H9 (cell line): ENCODE data around the gene BCL7B. TPM values are rescaled to one million over a fixed set of nuclear protein-coding genes. Genes with fewer than 3 reads are reported as not detected.
A peak's percentile ranks its signal among the peaks of the same experiment; 100 is the strongest.

Experiments
- DNase-seq: peaks from one replicate; pipeline ENCODE4 v3.0.0-alpha.2; 2017
- H2AFZ ChIP-seq: one replicate; pipeline ENCODE4 v1.6.1; 2013; ENCODE audit warnings: mild to moderate bottlenecking, low read length, control low read depth, moderate library complexity
- H2AK5ac ChIP-seq: 2 replicates; pipeline ENCODE4 v1.6.1; 2013; ENCODE audit warnings: low read length, control low read depth, mixed read lengths; ENCODE audit not compliant: insufficient read length
- H2BK120ac ChIP-seq: one replicate; pipeline ENCODE4 v1.6.1; 2013; ENCODE audit warnings: low read depth, mild to moderate bottlenecking, low read length, control low read depth, inconsistent platforms; ENCODE audit not compliant: poor library complexity, severe bottlenecking
- H2BK12ac ChIP-seq: 2 replicates; pipeline ENCODE4 v1.6.1; 2013; ENCODE audit warnings: low read length, control low read depth, mixed read lengths, low read depth; ENCODE audit not compliant: insufficient read length
- H2BK15ac ChIP-seq: 2 replicates; pipeline ENCODE4 v1.6.1; 2013; ENCODE audit warnings: low read depth, low read length, control low read depth
- H2BK20ac ChIP-seq: one replicate; pipeline ENCODE4 v1.6.1; 2013; ENCODE audit warnings: low read depth, mild to moderate bottlenecking, low read length, control low read depth, inconsistent platforms; ENCODE audit not compliant: poor library complexity, severe bottlenecking
- H2BK5ac ChIP-seq: 2 replicates; pipeline ENCODE4 v1.6.1; 2013; ENCODE audit warnings: low read length, control low read depth, mixed read lengths; ENCODE audit not compliant: insufficient read length
- H3K14ac ChIP-seq: 2 replicates; pipeline ENCODE4 v1.6.1; 2013; ENCODE audit warnings: low read length, control low read depth; ENCODE audit not compliant: insufficient read depth
- H3K18ac ChIP-seq: 2 replicates; pipeline ENCODE4 v1.6.1; 2013; ENCODE audit warnings: low read depth, mild to moderate bottlenecking, mixed read lengths, low read length, control low read depth; ENCODE audit not compliant: insufficient read length
- H3K23ac ChIP-seq: 2 replicates; pipeline ENCODE4 v1.6.1; 2013; ENCODE audit warnings: low read length, control low read depth, mixed read lengths, low read depth; ENCODE audit not compliant: insufficient read length
- H3K23me2 ChIP-seq: 2 replicates; pipeline ENCODE4 v1.6.1; 2013; ENCODE audit warnings: low read depth, mild to moderate bottlenecking, mixed read lengths, low read length, control low read depth; ENCODE audit not compliant: insufficient read length, poor library complexity, severe bottlenecking
- H3K27ac ChIP-seq: 2 replicates; pipeline ENCODE4 v1.5.1; 2013; ENCODE audit warnings: low read length, control low read depth, mixed read lengths, low read depth; ENCODE audit not compliant: insufficient read length
- H3K27me3 ChIP-seq: 2 replicates; pipeline ENCODE4 v1.6.1; 2013; ENCODE audit warnings: low read length, control low read depth, inconsistent platforms; ENCODE audit not compliant: insufficient read depth
- H3K4ac ChIP-seq: 2 replicates; pipeline ENCODE4 v1.6.1; 2013; ENCODE audit warnings: low read depth, mild to moderate bottlenecking, control low read depth, inconsistent platforms, low read length, moderate library complexity
- H3K4me1 ChIP-seq: 2 replicates; pipeline ENCODE4 v1.6.1; 2013; ENCODE audit warnings: low read length, control low read depth, inconsistent platforms; ENCODE audit not compliant: insufficient read depth
- H3K4me2 ChIP-seq: 2 replicates; pipeline ENCODE4 v1.6.1; 2013; ENCODE audit warnings: low read length, control low read depth, mixed read lengths; ENCODE audit not compliant: insufficient read length, insufficient read depth
- H3K56ac ChIP-seq: 2 replicates; pipeline ENCODE4 v1.6.1; 2013; ENCODE audit warnings: low read depth, mild to moderate bottlenecking, mixed read lengths, low read length, control low read depth; ENCODE audit not compliant: insufficient read length
- H3K79me1 ChIP-seq: 2 replicates; pipeline ENCODE4 v1.6.1; 2013; ENCODE audit warnings: low read depth, mild to moderate bottlenecking, moderate library complexity, low read length, control low read depth, inconsistent platforms; ENCODE audit not compliant: insufficient read depth, poor library complexity, severe bottlenecking
- H3K79me2 ChIP-seq: 2 replicates; pipeline ENCODE4 v1.6.1; 2013; ENCODE audit warnings: low read length, control low read depth, inconsistent platforms; ENCODE audit not compliant: insufficient read depth
- H3K9ac ChIP-seq: 2 replicates; pipeline ENCODE4 v1.6.1; 2013; ENCODE audit warnings: low read length, control low read depth, mixed read lengths; ENCODE audit not compliant: insufficient read length; ENCODE audit errors: extremely low read depth
- H3K9me3 ChIP-seq: one replicate; pipeline ENCODE4 v1.6.1; 2013; ENCODE audit warnings: low read depth, low read length, inconsistent platforms; ENCODE audit not compliant: control insufficient read depth
- H3T11ph ChIP-seq: one replicate; pipeline ENCODE4 v1.6.1; 2013; ENCODE audit warnings: mild to moderate bottlenecking, low read length, control low read depth, inconsistent platforms
- H4K20me1 ChIP-seq: one replicate; pipeline ENCODE4 v1.6.1; 2013; ENCODE audit not compliant: control insufficient read depth, insufficient read length, insufficient read depth
- H4K5ac ChIP-seq: 2 replicates; pipeline ENCODE4 v1.6.1; 2013; ENCODE audit warnings: low read depth, mild to moderate bottlenecking, mixed read lengths, low read length, control low read depth; ENCODE audit not compliant: insufficient read length
- H4K8ac ChIP-seq: replicated peaks from 2 replicates; pipeline ENCODE4 v1.6.1; 2013; ENCODE audit warnings: low read length, control low read depth, mixed read lengths, low read depth; ENCODE audit not compliant: insufficient read length
- H4K91ac ChIP-seq: 2 replicates; pipeline ENCODE4 v1.6.1; 2013; ENCODE audit warnings: low read depth, mild to moderate bottlenecking, moderate library complexity, mixed read lengths, low read length, control low read depth; ENCODE audit not compliant: insufficient read length
- H3K27ac Mint-ChIP-seq, 3 experiments: 2 replicates in 2 of 3; 3 replicates in 1 of 3; pipeline ENCODE4 v1.8.0; 2020 to 2021; ENCODE audit warnings: mixed read lengths in 3 of 3, mild to moderate bottlenecking in 1 of 3, moderate library complexity in 1 of 3
- H3K27me3 Mint-ChIP-seq: 2 replicates; pipeline ENCODE4 v1.8.0; 2021; ENCODE audit warnings: low read depth, mild to moderate bottlenecking, moderate library complexity, mixed read lengths
- H3K36me3 Mint-ChIP-seq, 3 experiments: 2 replicates in 2 of 3; 3 replicates in 1 of 3; pipeline ENCODE4 v1.8.0; 2020 to 2021; ENCODE audit warnings: low read depth in 3 of 3, mixed read lengths in 3 of 3; ENCODE audit not compliant: insufficient read depth in 1 of 3
- H3K4me1 Mint-ChIP-seq, 2 experiments: 2 replicates each; pipeline ENCODE4 v1.8.0; 2020; ENCODE audit warnings: mixed read lengths in 2 of 2
- H3K4me3 Mint-ChIP-seq, 2 experiments: 2 replicates in 1 of 2; 3 replicates in 1 of 2; pipeline ENCODE4 v1.8.0; 2020 to 2021; ENCODE audit warnings: mild to moderate bottlenecking in 2 of 2, mixed read lengths in 2 of 2, moderate library complexity in 1 of 2
- H3K9me3 Mint-ChIP-seq, 2 experiments: 2 replicates in 1 of 2; 3 replicates in 1 of 2; pipeline ENCODE4 v1.8.0; 2020; ENCODE audit warnings: mild to moderate bottlenecking in 2 of 2, mixed read lengths in 2 of 2, moderate library complexity in 1 of 2
- WGBS: extraction: QIAGEN DNeasy Blood & Tissue Kit; methylation state at CpG from one replicate; pipeline ENCODE4 v1.1.7; 2013; ENCODE audit warnings: missing lambda C conversion rate, low lambda C conversion rate, mixed read lengths; ENCODE audit not compliant: insufficient read length; ENCODE audit errors: extremely low coverage; 5-methylcytosine and 5-hydroxymethylcytosine counted together
- total RNA-seq: library from RNA; stranded (reverse); gene quantifications from 2 replicates; pipeline ENCODE4 v1.2.1, GENCODE V29; 2021
- TF ChIP-seq, protein P1 (sequence below): fragments of 200-600 bp; sonication (generic); conservative IDR thresholded peaks from 3 replicates; pipeline ENCODE4 v1.8.0; 2021; ENCODE audit warnings: antibody characterized with exemption, mild to moderate bottlenecking

The BCL7B gene
- total RNA-seq, 1 experiment from 2014 or later, result 48.9 TPM

DNA sequence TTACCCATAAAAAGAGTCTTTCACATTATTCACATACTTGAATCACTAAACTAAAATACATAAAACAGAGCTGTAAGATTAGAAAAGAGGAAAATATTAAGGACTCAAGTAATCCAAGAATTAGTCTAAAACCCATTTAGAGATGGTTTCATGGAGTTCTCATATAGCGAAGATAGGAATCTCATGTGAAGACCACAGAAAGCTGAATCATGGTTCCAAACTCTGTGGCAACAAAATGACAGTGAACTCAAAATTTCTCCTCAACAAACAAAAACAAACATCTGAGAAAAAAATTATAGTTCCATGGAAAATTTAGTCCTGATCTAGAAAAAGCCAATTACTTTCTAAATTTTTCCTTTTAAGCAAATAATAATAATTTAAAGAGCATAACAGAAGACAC is 70.0 kb downstream of the BCL7B start:
- Histone ChIP-seq H3K9me3 (no peaks in the 10 kb centered on the region), H3K79me1 (peaks cover 3% of the 10 kb centered on the region), H2BK20ac (no peak overlapping the region), H2AK5ac (no peak overlapping the region), H3K79me2 (no peaks in the 10 kb centered on the region), H3K14ac (no peak overlapping the region), H3K4me1 (no peaks in the 10 kb centered on the region), H3K9ac (no peak overlapping the region), H4K20me1 (no peaks in the 10 kb centered on the region), H4K5ac (no peak overlapping the region), H3K56ac (no peak overlapping the region), H2BK15ac (no peak overlapping the region), H3K23ac (no peak overlapping the region), H3T11ph (no peak overlapping the region), H2AFZ (no peak overlapping the region), H3K4ac (no peak overlapping the region), H2BK5ac (no peak overlapping the region), H2BK120ac (no peak overlapping the region), H2BK12ac (no peak overlapping the region), H3K18ac (no peak overlapping the region), H3K23me2 (no peaks in the 10 kb centered on the region), H3K4me2 (no peak overlapping the region), H3K27ac (no peak overlapping the region), H4K8ac (no peak overlapping the region), H3K27me3 (no peaks in the 10 kb centered on the region), H4K91ac (no peak overlapping the region)
- Mint-ChIP-seq H3K9me3 (no peaks in the 10 kb centered on the region), H3K36me3 (peaks cover 34 to 89% (median 70%) of the 10 kb centered on the region in 3 experiments; a peak in 6 of 7 replicates), H3K4me1 (peaks cover 15 to 18% of the 10 kb centered on the region in 2 experiments), H3K27ac (peak overlapping the region in 1 of 3 experiments; percentile 15; a peak in 2 of 7 replicates), H3K27me3 (no peaks in the 10 kb centered on the region), H3K4me3 (no peak overlapping the region)
- WGBS, result no CpG with 5 or more reads among the region's 1 CpG
- no peak for DNase-seq
- TF ChIP-seq, protein P1, sequence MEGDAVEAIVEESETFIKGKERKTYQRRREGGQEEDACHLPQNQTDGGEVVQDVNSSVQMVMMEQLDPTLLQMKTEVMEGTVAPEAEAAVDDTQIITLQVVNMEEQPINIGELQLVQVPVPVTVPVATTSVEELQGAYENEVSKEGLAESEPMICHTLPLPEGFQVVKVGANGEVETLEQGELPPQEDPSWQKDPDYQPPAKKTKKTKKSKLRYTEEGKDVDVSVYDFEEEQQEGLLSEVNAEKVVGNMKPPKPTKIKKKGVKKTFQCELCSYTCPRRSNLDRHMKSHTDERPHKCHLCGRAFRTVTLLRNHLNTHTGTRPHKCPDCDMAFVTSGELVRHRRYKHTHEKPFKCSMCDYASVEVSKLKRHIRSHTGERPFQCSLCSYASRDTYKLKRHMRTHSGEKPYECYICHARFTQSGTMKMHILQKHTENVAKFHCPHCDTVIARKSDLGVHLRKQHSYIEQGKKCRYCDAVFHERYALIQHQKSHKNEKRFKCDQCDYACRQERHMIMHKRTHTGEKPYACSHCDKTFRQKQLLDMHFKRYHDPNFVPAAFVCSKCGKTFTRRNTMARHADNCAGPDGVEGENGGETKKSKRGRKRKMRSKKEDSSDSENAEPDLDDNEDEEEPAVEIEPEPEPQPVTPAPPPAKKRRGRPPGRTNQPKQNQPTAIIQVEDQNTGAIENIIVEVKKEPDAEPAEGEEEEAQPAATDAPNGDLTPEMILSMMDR, result no peak

Other genes starting within 250 kb of the BCL7B start
- gene NSUN5, start 248.9 kb downstream of the BCL7B start, total RNA-seq, result 64.2 and 66.8 TPM in 2 replicates
- gene TRIM50, start 229.6 kb downstream of the BCL7B start, total RNA-seq, result not detected in 2 replicates
- not detected in 2 replicates for gene FKBP6, start 229.5 kb downstream of the BCL7B start, total RNA-seq
- gene FZD9, start 123.9 kb downstream of the BCL7B start, total RNA-seq, result 1.9 and 2.1 TPM in 2 replicates
- 95.7 and 96.4 TPM in 2 replicates for gene BAZ1B, start 35.4 kb downstream of the BCL7B start, total RNA-seq
- 24.9 and 26.7 TPM in 2 replicates for gene TBL2, start 20.9 kb upstream of the BCL7B start, total RNA-seq
- 5.5 and 6.1 TPM in 2 replicates for gene MLXIPL, start 66.8 kb upstream of the BCL7B start, total RNA-seq
- gene VPS37D, start 110.1 kb upstream of the BCL7B start, total RNA-seq, result 0.85 and 1.3 TPM in 2 replicates
- gene DNAJC30, start 125.8 kb upstream of the BCL7B start, total RNA-seq, result 8.1 and 8.7 TPM in 2 replicates
- gene BUD23, start 125.9 kb upstream of the BCL7B start, total RNA-seq, result 68.5 and 78.1 TPM in 2 replicates
- 9.3 and 10.1 TPM in 2 replicates for gene STX1A, start 162.0 kb upstream of the BCL7B start, total RNA-seq
- gene ABHD11, start 181.1 kb upstream of the BCL7B start, total RNA-seq, result 29.4 and 34.4 TPM in 2 replicates
- 16.5 and 16.9 TPM in 2 replicates for gene CLDN3, start 212.6 kb upstream of the BCL7B start, total RNA-seq